Measurements from ENCODE around the gene WWC2. TPM values are rescaled to one million over a fixed set of nuclear protein-coding genes. Genes with fewer than 3 reads are reported as not detected.
"Not testable (repeated sequence)": the region's sequence is repeated elsewhere in the genome, so short reads cannot be mapped to it uniquely, and the experiment has no call there.

The WWC2 gene
- total RNA-seq, 6 donors from 2014 or later, result 87.0 to 179 (median 121) TPM

- TF ChIP-seq POLR2AphosphoS5 (IDR thresholded peaks at IDR 0.05) (no peak), EP300 (IDR thresholded peaks at IDR 0.05) (no peak), POLR2A (IDR thresholded peaks at IDR 0.05) (no peak), CTCF (IDR thresholded peaks at IDR 0.05) (no peak)
- H3K27me3 ChIP-seq, result no peaks in the 10 kb centered on the region
- H3K9me3 ChIP-seq, result no peaks in the 10 kb centered on the region
- 64 to 80% methylated on average over 2 of the region's 2 CpGs for WGBS, 2 donors
- no peak overlapping the region for H3K27ac ChIP-seq
- H3K4me3 ChIP-seq, result no peak overlapping the region
- peaks cover 0 to 16% (median 11%) of the 10 kb centered on the region in 4 donors for H3K4me1 ChIP-seq
- no peak for ATAC-seq (ENCODE audit: low FRiP score in 2 of 2)
- no peak for DNase-seq
- no peaks in the 10 kb centered on the region for H3K36me3 ChIP-seq
Measured at GRCh38 chr4:183118141-183118540, 19.1 kb downstream of the WWC2 start.

GRCh38 chr4:183118585-183118984 is 19.5 kb downstream of the WWC2 start:
- WGBS, 2 donors, result 30 to 44% methylated on average over 3 of the region's 3 CpGs
- H3K9me3 ChIP-seq, result no peaks in the 10 kb centered on the region
- peak in 1 of 2 donors; percentile 83 for ATAC-seq (ENCODE audit: low FRiP score in 2 of 2)
- no peaks in the 10 kb centered on the region for H3K36me3 ChIP-seq
- no peaks in the 10 kb centered on the region for H3K27me3 ChIP-seq
- DNase-seq, result no peak
- H3K4me3 ChIP-seq, result no peak overlapping the region
- H3K27ac ChIP-seq, result peak overlapping the region in 1 of 4 donors; percentile 32
- H3K4me1 ChIP-seq, result peaks cover 0 to 16% (median 9%) of the 10 kb centered on the region in 4 donors
- TF ChIP-seq CTCF (IDR thresholded peaks at IDR 0.05) (no peak), POLR2A (IDR thresholded peaks at IDR 0.05) (no peak), POLR2AphosphoS5 (IDR thresholded peaks at IDR 0.05) (no peak), EP300 (IDR thresholded peaks at IDR 0.05) (no peak)

- peaks cover 0 to 22% (median 11%) of the 10 kb centered on the region in 4 donors for H3K4me1 ChIP-seq
- not testable (repeated sequence) for H3K4me3 ChIP-seq; H3K27me3 ChIP-seq; ATAC-seq (ENCODE audit: low FRiP score in 2 of 2); H3K36me3 ChIP-seq; H3K27ac ChIP-seq; DNase-seq; H3K9me3 ChIP-seq
- WGBS, 2 donors, result 93 to 96% methylated on average over 12 of the region's 12 CpGs
Measured at GRCh38 chr4:183121660-183122059, 22.6 kb downstream of the WWC2 start.

GRCh38 chr4:183124228-183124627 is 25.2 kb downstream of the WWC2 start:
- H3K27me3 ChIP-seq, result no peaks in the 10 kb centered on the region
- peaks cover 0 to 12% (median 2%) of the 10 kb centered on the region in 4 donors for H3K4me1 ChIP-seq
- ATAC-seq (ENCODE audit: low FRiP score in 2 of 2) (no peak), DNase-seq (no peak)
- H3K27ac ChIP-seq, result no peak overlapping the region
- no peak overlapping the region for H3K4me3 ChIP-seq
- H3K36me3 ChIP-seq, result no peaks in the 10 kb centered on the region
- H3K9me3 ChIP-seq, result no peaks in the 10 kb centered on the region
- TF ChIP-seq EP300 (IDR thresholded peaks at IDR 0.05) (no peak), POLR2AphosphoS5 (IDR thresholded peaks at IDR 0.05) (no peak), POLR2A (IDR thresholded peaks at IDR 0.05) (no peak), CTCF (IDR thresholded peaks at IDR 0.05) (no peak)
- WGBS, 2 donors, result 74 to 80% methylated on average over 3 of the region's 3 CpGs

- 84 to 88% methylated on average over 5 of the region's 5 CpGs for WGBS, 2 donors
- no peak overlapping the region for H3K4me3 ChIP-seq
- H3K27me3 ChIP-seq, result no peaks in the 10 kb centered on the region
- TF ChIP-seq POLR2A (IDR thresholded peaks at IDR 0.05) (no peak), EP300 (IDR thresholded peaks at IDR 0.05) (no peak), CTCF (IDR thresholded peaks at IDR 0.05) (no peak), POLR2AphosphoS5 (IDR thresholded peaks at IDR 0.05) (no peak)
- H3K9me3 ChIP-seq, result no peaks in the 10 kb centered on the region
- DNase-seq, result no peak
- ATAC-seq (ENCODE audit: low FRiP score in 2 of 2), result no peak
- H3K27ac ChIP-seq, result no peak overlapping the region
- H3K36me3 ChIP-seq, result no peaks in the 10 kb centered on the region
- peaks cover 0 to 12% (median 2%) of the 10 kb centered on the region in 4 donors for H3K4me1 ChIP-seq
Measured at GRCh38 chr4:183124865-183125264, 25.8 kb downstream of the WWC2 start.
